Small intestine (tissue), 7 donors: ENCODE data around the gene EPSTI1. TPM values are rescaled to one million over a fixed set of nuclear protein-coding genes. Genes with fewer than 3 reads are reported as not detected.

Experiments used
- DNase-seq, 2 donors: peaks; one replicate each; pipeline versions ENCODE4 v3.0.0 to v3.0.0-alpha.2; 2013
- FAIRE-seq: peaks from 2 replicates; lab custom pipeline; 2012; peaks lifted over from hg19 to GRCh38; lab: Jason Lieb, UNC
- H3K27ac ChIP-seq, 3 donors: one replicate each; pipeline ENCODE4 v1.5.1; 2013; ENCODE audit warnings: low read length in 2 of 3, mild to moderate bottlenecking in 2 of 3, control low read depth in 1 of 3, inconsistent platforms in 1 of 3, low read depth in 1 of 3, moderate library complexity in 1 of 3
- H3K27me3 ChIP-seq, 3 donors: one replicate each; pipeline ENCODE4 v1.6.1; 2013; ENCODE audit warnings: low read length in 3 of 3, inconsistent platforms in 1 of 3; ENCODE audit not compliant: control insufficient read depth in 3 of 3, insufficient read depth in 3 of 3
- H3K36me3 ChIP-seq, 3 donors: one replicate each; pipeline ENCODE4 v1.6.1; 2013; ENCODE audit warnings: low read length in 3 of 3, inconsistent platforms in 1 of 3, low read depth in 1 of 3, mild to moderate bottlenecking in 1 of 3, moderate library complexity in 1 of 3; ENCODE audit not compliant: control insufficient read depth in 3 of 3, insufficient read depth in 2 of 3
- H3K4me1 ChIP-seq, 3 donors: one replicate each; pipeline ENCODE4 v1.6.1; 2013; ENCODE audit warnings: low read length in 2 of 3, inconsistent platforms in 1 of 3, low read depth in 1 of 3, mild to moderate bottlenecking in 1 of 3, moderate library complexity in 1 of 3; ENCODE audit not compliant: control insufficient read depth in 3 of 3, insufficient read depth in 2 of 3
- H3K4me3 ChIP-seq, 3 donors: one replicate each; pipeline ENCODE4 v1.5.1; 2013; ENCODE audit warnings: low read length in 3 of 3, control low read depth in 1 of 3, inconsistent platforms in 1 of 3, low read depth in 1 of 3, mild to moderate bottlenecking in 1 of 3, moderate library complexity in 1 of 3
- H3K9me3 ChIP-seq, 2 donors: one replicate each; pipeline ENCODE4 v1.6.1; 2013; ENCODE audit warnings: low read depth in 1 of 2, low read length in 1 of 2; ENCODE audit not compliant: control insufficient read depth in 2 of 2, insufficient read depth in 1 of 2
- WGBS, 3 donors: extraction: QIAGEN DNeasy Blood & Tissue Kit; methylation state at CpG; one replicate each; pipeline ENCODE4 v1.1.7; 2013; 5-methylcytosine and 5-hydroxymethylcytosine counted together
- polyA plus RNA-seq, 4 donors: library from polyadenylated mRNA; stranded (reverse) in 3 of 4; unstranded in 1 of 4; fragments of 200-250 nt in 3 of 4; fragments of 120-200 nt in 1 of 4; gene quantifications; one replicate each; pipeline versions ENCODE4 v1.2.1 to v1.2.3, GENCODE V29; 2013
- donor health status: healthy with polysubstance abuse.
- donor health status: control.
- donor health status: control.
- donor health status: Bipolar disorder and iron deficiency.
- donor health status: healthy.

The EPSTI1 gene
- polyA plus RNA-seq, 4 donors: 11.3 to 83.8 (median 15.0) TPM

- no peak overlapping the region for H3K27ac ChIP-seq
- WGBS, 3 donors: 86 to 98% (median 87%) methylated on average over 1 of the region's 1 CpG
- peaks cover 0 to 10% of the 10 kb centered on the region in 2 donors for H3K9me3 ChIP-seq
- H3K4me1 ChIP-seq: peaks cover 0 to 12% (median 3%) of the 10 kb centered on the region in 3 donors
- DNase-seq (no peak), FAIRE-seq (no peak)
- no peak overlapping the region for H3K4me3 ChIP-seq
- peaks cover 0 to 7% (median 0%) of the 10 kb centered on the region in 3 donors for H3K36me3 ChIP-seq
- no peaks in the 10 kb centered on the region for H3K27me3 ChIP-seq
Measured at GRCh38 chr13:42977219-42977659, 14.8 kb downstream of the EPSTI1 start.

GRCh38 chr13:42976066-42976465, 16.0 kb downstream of the EPSTI1 start:
- WGBS, 3 donors: 81 to 89% (median 83%) methylated on average over 3 of the region's 3 CpGs
- no peak for FAIRE-seq
- Histone ChIP-seq H3K9me3 (peaks cover 0 to 10% of the 10 kb centered on the region in 2 donors), H3K4me3 (no peak overlapping the region), H3K36me3 (peaks cover 0 to 7% (median 0%) of the 10 kb centered on the region in 3 donors), H3K27ac (no peak overlapping the region), H3K27me3 (no peaks in the 10 kb centered on the region), H3K4me1 (peaks cover 0 to 6% (median 5%) of the 10 kb centered on the region in 3 donors)
- no peak for DNase-seq

DNA sequence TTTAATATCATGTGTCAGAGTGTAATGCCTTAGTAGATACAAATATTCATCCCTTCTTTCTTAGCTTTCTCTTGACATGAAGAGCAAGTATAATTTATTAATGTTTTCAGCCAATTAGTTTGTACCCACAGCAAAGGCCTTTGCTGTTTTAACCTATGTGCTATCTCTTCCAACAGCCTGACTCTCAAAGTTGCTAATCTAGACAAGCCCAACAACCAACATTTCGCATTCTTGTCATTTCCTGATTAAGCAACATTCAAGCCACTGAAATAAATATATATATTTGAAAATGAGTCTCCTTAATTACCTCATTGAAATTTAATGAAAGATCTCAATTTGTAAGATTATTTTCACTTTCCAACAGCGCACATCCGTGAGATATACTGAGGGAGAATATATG, 18.5 kb downstream of the EPSTI1 start:
- Histone ChIP-seq H3K27me3 (no peaks in the 10 kb centered on the region), H3K9me3 (peaks cover 0 to 7% of the 10 kb centered on the region in 2 donors), H3K4me3 (no peak overlapping the region), H3K36me3 (peaks cover 0 to 9% (median 0%) of the 10 kb centered on the region in 3 donors), H3K27ac (no peak overlapping the region), H3K4me1 (peaks cover 0 to 24% (median 9%) of the 10 kb centered on the region in 3 donors)
- FAIRE-seq (no peak), DNase-seq (no peak)
- WGBS, 3 donors: 91 to 94% (median 93%) methylated on average over 3 of the region's 3 CpGs

- no peak for FAIRE-seq
Measured at GRCh38 chr13:42971691-42972347, 20.2 kb downstream of the EPSTI1 start.

DNA sequence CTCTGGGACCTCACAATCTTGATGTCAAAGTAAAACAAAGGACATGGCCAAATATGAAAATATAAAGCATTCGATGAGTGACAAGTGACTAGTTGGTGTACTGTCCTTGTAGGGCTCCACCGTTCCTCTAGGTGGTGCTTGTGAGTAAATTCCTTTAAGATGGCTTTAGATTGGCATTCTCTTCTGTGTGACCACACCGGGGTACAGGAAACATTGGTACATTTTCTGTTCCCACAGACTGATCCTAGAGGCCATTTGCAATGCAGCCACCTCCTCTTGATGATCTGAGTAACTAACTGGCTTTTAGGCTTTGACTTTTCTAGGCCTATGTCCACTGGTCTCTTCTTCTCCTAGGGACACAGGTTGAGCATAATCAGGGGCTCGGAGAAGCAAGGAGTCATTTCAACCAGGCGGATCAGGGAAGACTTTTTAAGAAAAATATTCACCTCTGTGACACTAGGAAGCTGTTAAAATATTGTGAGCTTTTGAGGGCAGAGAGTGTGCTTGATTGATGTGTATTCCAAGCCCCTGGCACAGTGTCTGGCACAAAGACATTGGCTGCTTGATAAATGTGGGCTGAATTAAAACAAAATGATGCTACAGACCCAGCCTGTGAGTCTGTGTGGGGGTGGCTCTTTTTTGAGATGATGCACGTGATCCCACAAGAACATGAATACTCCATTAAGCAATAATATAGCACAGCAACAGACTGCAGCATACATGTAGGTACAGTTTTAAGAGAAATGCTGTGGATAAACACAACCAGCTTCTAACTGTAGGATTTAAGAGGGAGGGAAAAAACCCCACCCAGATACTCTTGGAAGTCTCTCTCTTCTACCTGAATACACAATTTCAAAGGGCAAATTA, 21.0 kb downstream of the EPSTI1 start:
- peaks cover 0 to 4% of the 10 kb centered on the region in 2 donors for H3K9me3 ChIP-seq
- 54 to 59% (median 55%) methylated on average over 6 of the region's 6 CpGs for WGBS, 3 donors
- H3K27ac ChIP-seq: no peak overlapping the region
- H3K36me3 ChIP-seq: peaks cover 0 to 8% (median 0%) of the 10 kb centered on the region in 3 donors
- DNase-seq: peak; percentile 64 to 70
- H3K4me1 ChIP-seq: peaks cover 2 to 36% (median 6%) of the 10 kb centered on the region in 3 donors
- no peak overlapping the region for H3K4me3 ChIP-seq
- no peaks in the 10 kb centered on the region for H3K27me3 ChIP-seq
- FAIRE-seq: no peak

More at GRCh38 chr13:42971691-42972347, 20.2 kb downstream of the EPSTI1 start:
- H3K27ac ChIP-seq: peak overlapping the region in 1 of 3 donors; percentile 10
- no peak for DNase-seq
- WGBS, 3 donors: 82 to 92% (median 85%) methylated on average over 9 of the region's 9 CpGs
- peaks cover 2 to 36% (median 9%) of the 10 kb centered on the region in 3 donors for H3K4me1 ChIP-seq
- H3K4me3 ChIP-seq: no peak overlapping the region
- H3K9me3 ChIP-seq: peaks cover 0 to 4% of the 10 kb centered on the region in 2 donors
- H3K36me3 ChIP-seq: peaks cover 0 to 8% (median 0%) of the 10 kb centered on the region in 3 donors
- no peaks in the 10 kb centered on the region for H3K27me3 ChIP-seq

- H3K27me3 ChIP-seq: no peaks in the 10 kb centered on the region
- no peak for FAIRE-seq
- H3K27ac ChIP-seq: peak overlapping the region in 1 of 3 donors; percentile 72
- no peak overlapping the region for H3K4me3 ChIP-seq
- peaks cover 0 to 4% of the 10 kb centered on the region in 2 donors for H3K9me3 ChIP-seq
- H3K4me1 ChIP-seq: peaks cover 2 to 40% (median 5%) of the 10 kb centered on the region in 3 donors
- H3K36me3 ChIP-seq: peaks cover 0 to 8% (median 3%) of the 10 kb centered on the region in 3 donors
- WGBS, 3 donors: 42 to 47% (median 45%) methylated on average over 12 of the region's 12 CpGs
- peak; percentile 77 to 89 for DNase-seq
Measured at GRCh38 chr13:42969565-42970172, 22.4 kb downstream of the EPSTI1 start.

- Histone ChIP-seq H3K4me1 (peaks cover 2 to 40% (median 5%) of the 10 kb centered on the region in 3 donors), H3K27ac (peak overlapping the region; percentile 16 to 72 (median 70)), H3K4me3 (no peak overlapping the region), H3K36me3 (peaks cover 0 to 6% (median 3%) of the 10 kb centered on the region in 3 donors), H3K9me3 (peaks cover 0 to under 1% of the 10 kb centered on the region in 2 donors), H3K27me3 (no peaks in the 10 kb centered on the region)
- WGBS, 3 donors: 16 to 63% (median 37%) methylated on average over 8 of the region's 8 CpGs
- FAIRE-seq (no peak), DNase-seq (peak; percentile 81 to 83)
Measured at GRCh38 chr13:42968906-42969305, 23.1 kb downstream of the EPSTI1 start.

DNA sequence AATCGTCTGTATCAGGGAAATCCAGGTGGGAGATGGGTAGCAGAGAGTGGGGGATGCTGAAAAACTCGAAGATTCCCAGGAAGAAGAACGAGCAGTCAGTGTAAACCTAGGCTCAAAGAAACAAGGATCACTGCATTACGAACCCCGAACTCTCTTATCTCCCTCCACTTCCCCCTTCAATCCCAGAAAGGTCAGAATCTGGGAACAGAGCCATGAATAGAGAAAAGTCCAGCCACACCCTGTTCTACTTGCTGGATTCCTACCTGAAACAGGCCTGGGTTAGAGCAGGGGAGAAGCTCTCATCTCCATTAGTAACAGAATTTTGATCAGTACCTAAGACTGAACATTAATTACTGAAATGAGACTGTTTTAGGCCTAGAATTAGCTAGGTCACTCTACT, 24.4 kb downstream of the EPSTI1 start:
- no peaks in the 10 kb centered on the region for H3K27me3 ChIP-seq
- H3K4me1 ChIP-seq: peaks cover 2 to 40% (median 5%) of the 10 kb centered on the region in 3 donors
- DNase-seq (peak; percentile 74 to 97), FAIRE-seq (no peak)
- H3K36me3 ChIP-seq: peaks cover 2 to 6% (median 6%) of the 10 kb centered on the region in 3 donors
- H3K27ac ChIP-seq: peak overlapping the region; percentile 72 to 91 (median 73)
- no peaks in the 10 kb centered on the region for H3K9me3 ChIP-seq
- 5 to 62% (median 31%) methylated on average over 5 of the region's 5 CpGs for WGBS, 3 donors
- H3K4me3 ChIP-seq: no peak overlapping the region
